PC-9 (cell line): ENCODE data around the gene DYSF. TPM values are rescaled to one million over a fixed set of nuclear protein-coding genes. Genes with fewer than 3 reads are reported as not detected.
A peak's percentile ranks its signal among the peaks of the same experiment; 100 is the strongest.

Experiments used
- BruUV-seq: library from RNA; stranded (reverse); fragments of 400-500 nt; replicated peaks from 2 replicates; lab custom pipeline; 2021; lab: Mats Ljungman, UMichigan
- CTCF ChIA-PET: fragments of 300-600 bp; sonication (Branson Sonifier 250); formaldehyde crosslinking; loops from one replicate; lab custom pipeline; 2022; ENCODE audit warnings: antibody characterized with exemption; lab: Charles Lee
- POLR2A ChIA-PET: fragments of 300-600 bp; sonication (Branson Sonifier 250); formaldehyde crosslinking; loops from one replicate; lab custom pipeline; 2022; ENCODE audit warnings: antibody characterized with exemption; ENCODE audit not compliant: unreplicated experiment; lab: Charles Lee
- DNase-seq, 2 experiments: peaks; one replicate each; pipeline versions ENCODE4 v3.0.0 to v3.0.0-alpha.2; 2015 to 2022; ENCODE audit warnings: mixed read lengths in 1 of 2
- H2AFZ ChIP-seq: fragments of 200-600 bp; sonication (generic); 2 replicates; pipeline ENCODE4 v1.8.1; 2017; ENCODE audit warnings: antibody characterized with exemption
- H3F3A ChIP-seq: fragments of 200-600 bp; sonication (generic); 2 replicates; pipeline ENCODE4 v1.8.1; 2017; ENCODE audit warnings: antibody characterized with exemption, mild to moderate bottlenecking, low read depth; ENCODE audit not compliant: insufficient read depth
- H3K27ac ChIP-seq: fragments of 200-600 bp; sonication (generic); 2 replicates; pipeline ENCODE4 v1.6.1; 2016; ENCODE audit warnings: mixed run types
- H3K27me3 ChIP-seq: fragments of 200-600 bp; sonication (generic); 2 replicates; pipeline ENCODE4 v1.6.1; 2016; ENCODE audit warnings: low read depth, mixed run types; ENCODE audit not compliant: insufficient read depth
- H3K36me3 ChIP-seq: fragments of 200-600 bp; sonication (generic); 2 replicates; pipeline ENCODE4 v1.6.1; 2016; ENCODE audit warnings: low read depth, mixed run types
- H3K4me1 ChIP-seq: fragments of 200-600 bp; sonication (generic); replicated peaks from 2 replicates; pipeline ENCODE4 v1.6.1; 2016; ENCODE audit warnings: mixed run types; ENCODE audit not compliant: insufficient read depth
- H3K4me2 ChIP-seq: fragments of 200-600 bp; sonication (generic); 2 replicates; pipeline ENCODE4 v1.6.1; 2017; ENCODE audit warnings: mixed run types
- H3K4me3 ChIP-seq: fragments of 200-600 bp; sonication (generic); 2 replicates; pipeline ENCODE4 v1.6.1; 2016; ENCODE audit warnings: mixed run types
- H3K79me2 ChIP-seq: fragments of 200-600 bp; sonication (generic); 2 replicates; pipeline ENCODE4 v1.6.1; 2017; ENCODE audit warnings: low read depth, mixed run types
- H3K9me2 ChIP-seq: fragments of 200-600 bp; sonication (generic); 2 replicates; pipeline ENCODE4 v1.8.1; 2017; ENCODE audit warnings: mild to moderate bottlenecking; ENCODE audit not compliant: insufficient read depth
- H3K9me3 ChIP-seq: fragments of 200-600 bp; sonication (generic); 2 replicates; pipeline ENCODE4 v1.8.1; 2016; ENCODE audit warnings: low read depth; ENCODE audit not compliant: insufficient read depth
- H4K20me1 ChIP-seq: fragments of 200-600 bp; sonication (generic); 2 replicates; pipeline ENCODE4 v1.8.1; 2017; ENCODE audit not compliant: insufficient read depth
- EZH2 ChIP-seq: fragments of 200-600 bp; sonication (generic); IDR thresholded peaks from 2 replicates; pipeline ENCODE4 v1.8.0; 2017; ENCODE audit warnings: antibody characterized with exemption, low read depth
- intact Hi-C: fragments of 100-400 bp; cut with micrococcal nuclease; formaldehyde crosslinking; loops from one replicate; pipeline ENCODE4 v1.10.0; 2022; ENCODE audit not compliant: unreplicated experiment
- total RNA-seq: library from RNA; stranded (reverse); gene quantifications from 2 replicates; pipeline ENCODE4 v1.2.3, GENCODE V29; 2021
- TF ChIP-seq, protein P1 (sequence below): fragments of 200-600 bp; sonication (generic); conservative IDR thresholded peaks from 2 replicates; pipeline ENCODE4 v1.6.1; 2017; ENCODE audit warnings: mixed run types, antibody characterized with exemption, mild to moderate bottlenecking, moderate library complexity

Gene DYSF
- total RNA-seq, 1 experiment from 2014 or later, result 12.2 TPM

DNA sequence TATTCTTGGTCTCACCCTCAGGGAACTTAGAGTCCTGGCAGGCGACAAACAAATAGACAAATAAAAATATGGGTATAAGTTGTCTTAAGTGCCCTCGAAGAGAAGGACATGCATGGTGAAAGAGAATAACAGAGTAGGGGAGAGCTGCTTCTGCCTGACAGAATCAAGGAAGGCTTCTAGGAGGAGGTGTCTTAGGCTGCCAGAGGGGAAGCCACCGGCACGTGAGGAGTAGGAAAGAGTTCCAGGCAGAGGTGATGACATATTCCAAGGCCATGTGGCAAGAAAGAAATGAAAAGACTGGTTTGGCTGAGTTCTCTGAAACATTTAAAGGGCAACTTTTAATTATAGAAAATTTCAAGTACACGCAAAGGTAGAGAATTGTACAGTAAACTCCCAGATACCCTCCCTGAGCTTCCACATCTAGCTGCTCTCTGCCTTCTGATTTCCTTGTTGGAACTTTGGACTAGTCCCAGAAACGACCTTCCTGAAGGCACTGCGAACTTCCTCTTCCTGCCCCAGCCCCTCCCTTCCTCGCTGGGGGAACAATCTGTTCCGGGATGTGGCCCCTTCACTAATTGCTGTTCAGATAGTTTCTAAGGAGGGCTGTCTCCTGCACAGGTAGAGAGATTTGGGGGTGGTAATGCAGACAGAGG is 91.7 kb downstream of the DYSF start:
- no peaks in the 10 kb centered on the region for H3K9me2 ChIP-seq
- ChIA-PET CTCF (no interaction called here), POLR2A (no interaction called here)
- BruUV-seq, result no TSS peak
- no peaks in the 10 kb centered on the region for H3K27me3 ChIP-seq
- no peaks in the 10 kb centered on the region for H3K36me3 ChIP-seq
- no peak overlapping the region for H2AFZ ChIP-seq
- no peak overlapping the region for H3K27ac ChIP-seq
- no peak for TF ChIP-seq EZH2
- TF ChIP-seq, protein P1, sequence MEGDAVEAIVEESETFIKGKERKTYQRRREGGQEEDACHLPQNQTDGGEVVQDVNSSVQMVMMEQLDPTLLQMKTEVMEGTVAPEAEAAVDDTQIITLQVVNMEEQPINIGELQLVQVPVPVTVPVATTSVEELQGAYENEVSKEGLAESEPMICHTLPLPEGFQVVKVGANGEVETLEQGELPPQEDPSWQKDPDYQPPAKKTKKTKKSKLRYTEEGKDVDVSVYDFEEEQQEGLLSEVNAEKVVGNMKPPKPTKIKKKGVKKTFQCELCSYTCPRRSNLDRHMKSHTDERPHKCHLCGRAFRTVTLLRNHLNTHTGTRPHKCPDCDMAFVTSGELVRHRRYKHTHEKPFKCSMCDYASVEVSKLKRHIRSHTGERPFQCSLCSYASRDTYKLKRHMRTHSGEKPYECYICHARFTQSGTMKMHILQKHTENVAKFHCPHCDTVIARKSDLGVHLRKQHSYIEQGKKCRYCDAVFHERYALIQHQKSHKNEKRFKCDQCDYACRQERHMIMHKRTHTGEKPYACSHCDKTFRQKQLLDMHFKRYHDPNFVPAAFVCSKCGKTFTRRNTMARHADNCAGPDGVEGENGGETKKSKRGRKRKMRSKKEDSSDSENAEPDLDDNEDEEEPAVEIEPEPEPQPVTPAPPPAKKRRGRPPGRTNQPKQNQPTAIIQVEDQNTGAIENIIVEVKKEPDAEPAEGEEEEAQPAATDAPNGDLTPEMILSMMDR, result no peak
- H3K4me1 ChIP-seq, result no peaks in the 10 kb centered on the region
- H3K79me2 ChIP-seq, result no peaks in the 10 kb centered on the region
- no peak overlapping the region for H3K4me3 ChIP-seq
- peaks cover 7% of the 10 kb centered on the region for H3F3A ChIP-seq
- H4K20me1 ChIP-seq, result no peaks in the 10 kb centered on the region
- no peaks in the 10 kb centered on the region for H3K9me3 ChIP-seq
- H3K4me2 ChIP-seq, result no peak overlapping the region
- no peak for DNase-seq
- intact Hi-C loops, result loop anchor here (1.0 to 5.0 kb wide), 5 partner anchors 252 to 1341 kb away; no protein-coding TSS in a partner anchor

DNA sequence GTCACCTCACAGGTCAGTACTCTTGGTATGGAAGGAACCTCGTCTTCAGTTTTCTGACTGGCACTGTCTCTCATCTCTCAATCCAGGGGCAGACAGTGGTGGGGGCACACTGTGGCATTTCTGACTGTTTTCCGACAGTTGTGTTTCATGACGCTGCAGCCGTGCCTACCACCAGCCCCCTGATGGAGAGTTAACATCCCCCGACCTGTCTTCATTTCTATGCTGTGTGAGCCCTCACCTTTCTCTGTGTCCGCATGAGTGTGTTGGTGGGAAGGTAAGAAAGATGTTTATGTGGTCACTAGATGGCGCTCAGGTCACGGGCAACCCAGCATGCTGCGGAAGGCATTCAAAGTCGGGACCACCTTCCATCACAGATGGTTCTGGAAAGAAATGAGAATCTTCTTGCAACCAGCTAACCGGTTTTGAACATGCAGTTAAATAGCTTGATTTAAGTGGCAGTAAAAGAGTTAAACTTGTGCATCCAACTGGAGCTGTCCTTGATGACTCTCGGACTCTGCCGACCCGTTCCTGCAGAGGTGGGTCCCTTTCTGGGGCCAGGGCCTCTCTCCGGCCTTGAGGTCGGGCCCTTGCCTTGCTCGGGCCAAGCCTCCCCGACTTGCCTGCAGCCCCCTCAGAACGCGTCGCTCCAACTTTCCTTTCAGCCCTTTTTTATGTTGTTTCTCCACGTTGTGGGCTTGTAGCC is 92.4 kb downstream of the DYSF start:
- no TSS peak for BruUV-seq
- no peak for TF ChIP-seq EZH2
- TF ChIP-seq, protein P1, result peak; percentile 87
- intact Hi-C loops, result loop anchor here (1.0 to 5.0 kb wide), 5 partner anchors 252 to 1341 kb away; no protein-coding TSS in a partner anchor
- H3F3A ChIP-seq, result peaks cover 3% of the 10 kb centered on the region; the same call in 1 of the 2 replicates
- POLR2A ChIA-PET, result no interaction called here
- H3K9me3 ChIP-seq, result no peaks in the 10 kb centered on the region
- H3K79me2 ChIP-seq, result no peaks in the 10 kb centered on the region
- no peaks in the 10 kb centered on the region for H3K27me3 ChIP-seq
- DNase-seq, result peak; percentile 31 to 48
- H3K36me3 ChIP-seq, result no peaks in the 10 kb centered on the region
- H3K4me1 ChIP-seq, result no peaks in the 10 kb centered on the region
- H3K4me2 ChIP-seq, result no peak overlapping the region
- CTCF ChIA-PET, result no interaction called here
- no peak overlapping the region for H3K27ac ChIP-seq
- H4K20me1 ChIP-seq, result no peaks in the 10 kb centered on the region
- H2AFZ ChIP-seq, result no peak overlapping the region
- no peaks in the 10 kb centered on the region for H3K9me2 ChIP-seq
- H3K4me3 ChIP-seq, result no peak overlapping the region

DNA sequence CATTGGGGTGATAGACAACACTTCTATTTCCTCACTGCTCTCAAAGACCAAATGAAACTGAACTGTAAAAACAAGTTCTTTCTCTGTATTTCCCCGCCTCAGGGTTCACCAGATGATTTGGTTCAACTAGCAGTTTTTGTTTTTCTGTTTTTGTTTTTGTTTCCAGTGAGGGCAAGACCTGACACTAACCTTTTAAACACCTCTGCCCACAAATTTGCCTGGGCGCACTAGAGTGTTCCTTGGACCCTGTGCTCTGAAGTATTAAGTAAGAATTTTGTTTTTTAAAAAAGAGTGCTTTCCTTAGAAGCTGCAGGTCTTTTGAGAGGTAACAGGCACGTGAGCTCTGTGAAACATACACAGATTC is 92.9 kb downstream of the DYSF start:
- intact Hi-C loops, result loop anchor here (5.0 kb wide), 1 partner anchor 251 kb away; no protein-coding TSS in a partner anchor
- BruUV-seq, result no TSS peak

More for the DNA sequence above, 92.9 kb downstream of the DYSF start:
- no peak for TF ChIP-seq EZH2
- TF ChIP-seq, protein P1, result no peak
- no peak overlapping the region for H2AFZ ChIP-seq
- no peaks in the 10 kb centered on the region for H4K20me1 ChIP-seq
- no peak overlapping the region for H3K4me2 ChIP-seq
- no peaks in the 10 kb centered on the region for H3K79me2 ChIP-seq
- no peak overlapping the region for H3K4me3 ChIP-seq
- no peaks in the 10 kb centered on the region for H3K4me1 ChIP-seq
- DNase-seq, result no peak
- CTCF ChIA-PET, result interaction anchor here (0.6 kb wide), 1 partner anchor 1033 kb away, joined by 4 read pairs; no protein-coding TSS in a partner anchor
- H3K9me2 ChIP-seq, result no peaks in the 10 kb centered on the region
- H3F3A ChIP-seq, result no peaks in the 10 kb centered on the region; the same call in 1 of the 2 replicates
- no peaks in the 10 kb centered on the region for H3K27me3 ChIP-seq
- H3K27ac ChIP-seq, result no peak overlapping the region
- POLR2A ChIA-PET, result no interaction called here
- H3K9me3 ChIP-seq, result no peaks in the 10 kb centered on the region
- no peaks in the 10 kb centered on the region for H3K36me3 ChIP-seq
